SK-N-SH (cell line): ENCODE measurements around the gene SPACA5B. TPM values are rescaled to one million over a fixed set of nuclear protein-coding genes. Genes with fewer than 3 reads are reported as not detected.
"Not testable (repeated sequence)": the region's sequence is repeated elsewhere in the genome, so short reads cannot be mapped to it uniquely, and the experiment has no call there.

Experiments
- CTCF ChIA-PET: fragments of 300-600, 350-600 bp; formaldehyde crosslinking; extraction: SDS; loops from one replicate; lab custom pipeline; 2021; lab: Yijun Ruan, JAX
- POLR2A ChIA-PET: fragments of 350-600 bp; sonication (Branson Sonifier 250); formaldehyde crosslinking; extraction: SDS; loops from one replicate; lab custom pipeline; 2020; ENCODE audit warnings: antibody characterized with exemption, inconsistent platforms; lab: Yijun Ruan, JAX
- DNase-seq: peaks from one replicate; pipeline ENCODE4 v3.0.0; 2012
- H2AFZ ChIP-seq: fragments of 200-600 bp; sonication (generic); 2 replicates; pipeline ENCODE4 v1.8.1; 2016; ENCODE audit warnings: antibody characterized with exemption, mild to moderate bottlenecking, low read depth
- H3F3A ChIP-seq: fragments of 200-600 bp; sonication (generic); replicated peaks from 2 replicates; pipeline ENCODE3; 2016; ENCODE audit warnings: antibody characterized with exemption, mild to moderate bottlenecking; ENCODE audit not compliant: insufficient read depth
- H3K27ac ChIP-seq, 2 experiments: fragments of 200-500 bp in 1 of 2; fragments of 200-600 bp in 1 of 2; sonication (Bioruptor generic) in 1 of 2; sonication (generic), shearing (Covaris generic) in 1 of 2; 2 replicates each; pipeline versions ENCODE4 v1.5.1 to v1.6.1; 2014 to 2016; ENCODE audit warnings: low read depth in 2 of 2, inconsistent platforms in 1 of 2, low read length in 1 of 2, mild to moderate bottlenecking in 1 of 2, mixed read lengths in 1 of 2
- H3K27me3 ChIP-seq: fragments of 200-600 bp; sonication (generic), shearing (Covaris generic); 2 replicates; pipeline ENCODE4 v1.6.1; 2016; ENCODE audit warnings: mixed run types; ENCODE audit not compliant: insufficient read depth
- H3K36me3 ChIP-seq, 2 experiments: fragments of 200-500 bp in 1 of 2; fragments of 200-600 bp in 1 of 2; sonication (Bioruptor generic) in 1 of 2; sonication (generic) in 1 of 2; replicated peaks in 1 of 2; 2 replicates each; pipeline versions ENCODE3 to v1.5.1; 2014 to 2016; ENCODE audit warnings: low read length in 1 of 2, mild to moderate bottlenecking in 1 of 2; ENCODE audit not compliant: insufficient read depth in 2 of 2, control insufficient read depth in 1 of 2
- H3K4me1 ChIP-seq, 2 experiments: fragments of 200-500 bp in 1 of 2; fragments of 200-600 bp in 1 of 2; sonication (Bioruptor generic) in 1 of 2; sonication (generic), shearing (Covaris generic) in 1 of 2; 2 replicates each; pipeline versions ENCODE4 v1.5.1 to v1.6.1; 2014 to 2016; ENCODE audit warnings: low read depth in 1 of 2, low read length in 1 of 2, mixed run types in 1 of 2; ENCODE audit not compliant: insufficient read depth in 2 of 2, control insufficient read depth in 1 of 2
- H3K4me2 ChIP-seq: fragments of 200-600 bp; sonication (generic), shearing (Covaris generic); 2 replicates; pipeline ENCODE4 v1.6.1; 2017; ENCODE audit warnings: mixed run types
- H3K4me3 ChIP-seq, 2 experiments: fragments of 200-500 bp in 1 of 2; fragments of 200-600 bp in 1 of 2; sonication (Bioruptor generic) in 1 of 2; sonication (generic), shearing (Covaris generic) in 1 of 2; 2 replicates each; pipeline versions ENCODE4 v1.5.1 to v1.8.1; 2014 to 2016; ENCODE audit warnings: low read depth in 2 of 2, inconsistent platforms in 1 of 2, low read length in 1 of 2, mild to moderate bottlenecking in 1 of 2, mixed read lengths in 1 of 2, moderate library complexity in 1 of 2
- H3K79me2 ChIP-seq: fragments of 200-600 bp; sonication (generic); 2 replicates; pipeline ENCODE4 v1.8.1; 2017; ENCODE audit warnings: mild to moderate bottlenecking; ENCODE audit not compliant: insufficient read depth
- H3K9ac ChIP-seq: fragments of 200-600 bp; sonication (generic); 2 replicates; pipeline ENCODE4 v1.6.1; 2017; ENCODE audit warnings: mixed run types
- H3K9me2 ChIP-seq: fragments of 200-600 bp; sonication (generic); 2 replicates; pipeline ENCODE4 v1.6.1; 2017; ENCODE audit warnings: mixed run types
- H3K9me3 ChIP-seq: fragments of 200-600 bp; sonication (generic); 2 replicates; pipeline ENCODE4 v1.6.1; 2017; ENCODE audit warnings: mixed run types, mild to moderate bottlenecking, moderate library complexity
- H4K20me1 ChIP-seq: fragments of 200-600 bp; sonication (generic); 2 replicates; pipeline ENCODE4 v1.6.1; 2017; ENCODE audit warnings: mild to moderate bottlenecking, mixed run types; ENCODE audit not compliant: insufficient read depth
- EP300 ChIP-seq, 2 experiments: IDR thresholded peaks; 2 replicates each; pipeline versions ENCODE4 v1.4.0 to v1.6.1; 2012; ENCODE audit warnings: borderline replicate concordance in 1 of 2, low read depth in 1 of 2, low read length in 1 of 2
- FOSL2 ChIP-seq: IDR thresholded peaks from 2 replicates; pipeline ENCODE4 v1.4.0; 2012; ENCODE audit warnings: low read depth, mild to moderate bottlenecking, moderate library complexity, borderline replicate concordance
- GATA2 ChIP-seq: sonication (generic); formaldehyde crosslinking; IDR thresholded peaks from 2 replicates; pipeline ENCODE4 v1.5.0; 2020; ENCODE audit warnings: mild to moderate bottlenecking, missing genetic modification reagents
- NFIC ChIP-seq: IDR thresholded peaks from 2 replicates; pipeline ENCODE4 v1.4.0; 2012; ENCODE audit warnings: borderline replicate concordance
- NRF1 ChIP-seq: IDR thresholded peaks from 2 replicates; pipeline ENCODE4 v1.6.1; 2012; ENCODE audit warnings: low read depth, mild to moderate bottlenecking, low read length
- RAD21 ChIP-seq: IDR thresholded peaks from 2 replicates; pipeline ENCODE4 v1.6.1; 2012; ENCODE audit warnings: mild to moderate bottlenecking, low read length
- RCOR1 ChIP-seq: fragments of 150-350 bp; IDR thresholded peaks from 2 replicates; pipeline ENCODE4 v1.6.1; 2017; ENCODE audit warnings: antibody characterized with exemption, low read length
- RFX5 ChIP-seq: IDR thresholded peaks from 2 replicates; pipeline ENCODE4 v1.6.1; 2012; ENCODE audit warnings: mild to moderate bottlenecking, improper control_type of control experiment, low read length
- TEAD4 ChIP-seq: IDR thresholded peaks from 2 replicates; pipeline ENCODE4 v1.4.0; 2012; ENCODE audit warnings: mild to moderate bottlenecking, borderline replicate concordance; ENCODE audit not compliant: insufficient read depth
- WGBS: methylation state at CpG from one replicate; pipeline ENCODE4 v1.1.6; 2017; ENCODE audit warnings: low lambda C conversion rate; 5-methylcytosine and 5-hydroxymethylcytosine counted together
- polyA plus RNA-seq, 3 experiments: library from polyadenylated mRNA; depleted of rRNA; stranded (reverse); fragments of >200 nt; gene quantifications; 2 replicates each; pipeline ENCODE4 v1.2.3, GENCODE V29; 2012
- TF ChIP-seq, protein P1 (sequence below): IDR thresholded peaks from 2 replicates; pipeline ENCODE4 v1.6.1; 2012; ENCODE audit warnings: mild to moderate bottlenecking, low read depth, low read length, moderate library complexity
- TF ChIP-seq, protein P2 (sequence below): IDR thresholded peaks from 2 replicates; pipeline ENCODE4 v1.4.0; 2012; ENCODE audit warnings: low read depth, borderline replicate concordance
- TF ChIP-seq, protein P3 (sequence below): fragments of 200-600 bp; sonication (generic); IDR thresholded peaks from 2 replicates; pipeline ENCODE4 v1.6.1; 2017; ENCODE audit warnings: antibody characterized with exemption, mild to moderate bottlenecking, moderate library complexity

The SPACA5B gene
- polyA plus RNA-seq, 1 of the 3 experiments (the other 2 are of a cell fraction) = not detected

DNA sequence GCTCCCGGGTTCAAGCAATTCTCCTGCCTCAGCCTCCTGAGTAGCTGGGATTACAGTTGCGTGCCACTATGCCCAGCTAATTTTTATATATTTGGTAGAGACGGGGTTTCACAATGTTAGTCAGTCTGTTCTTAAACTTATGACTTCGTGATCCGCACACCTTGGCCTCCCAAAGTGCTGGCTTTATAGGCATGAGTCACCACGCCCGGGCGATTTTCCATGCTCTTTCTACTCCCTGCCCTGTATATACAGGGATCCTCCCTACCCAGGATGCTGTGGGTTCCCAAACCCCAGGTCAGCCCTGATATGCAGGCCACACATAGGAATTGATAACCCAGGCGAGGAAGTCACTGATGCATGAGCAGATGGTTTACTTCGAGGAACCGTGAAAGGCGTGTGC is 34.8 kb downstream of the SPACA5B start:
- no peaks in the 10 kb centered on the region for H3K36me3 ChIP-seq
- no peak overlapping the region for H3K27ac ChIP-seq
- peaks cover 21% of the 10 kb centered on the region for H3K27me3 ChIP-seq
- H3F3A ChIP-seq = no peaks in the 10 kb centered on the region
- ChIA-PET POLR2A (no interaction called here), CTCF (no interaction called here)
- H2AFZ ChIP-seq = no peak overlapping the region
- TF ChIP-seq RFX5 (no peak), NFIC (no peak), RCOR1 (no peak)
- TF ChIP-seq, protein P1, sequence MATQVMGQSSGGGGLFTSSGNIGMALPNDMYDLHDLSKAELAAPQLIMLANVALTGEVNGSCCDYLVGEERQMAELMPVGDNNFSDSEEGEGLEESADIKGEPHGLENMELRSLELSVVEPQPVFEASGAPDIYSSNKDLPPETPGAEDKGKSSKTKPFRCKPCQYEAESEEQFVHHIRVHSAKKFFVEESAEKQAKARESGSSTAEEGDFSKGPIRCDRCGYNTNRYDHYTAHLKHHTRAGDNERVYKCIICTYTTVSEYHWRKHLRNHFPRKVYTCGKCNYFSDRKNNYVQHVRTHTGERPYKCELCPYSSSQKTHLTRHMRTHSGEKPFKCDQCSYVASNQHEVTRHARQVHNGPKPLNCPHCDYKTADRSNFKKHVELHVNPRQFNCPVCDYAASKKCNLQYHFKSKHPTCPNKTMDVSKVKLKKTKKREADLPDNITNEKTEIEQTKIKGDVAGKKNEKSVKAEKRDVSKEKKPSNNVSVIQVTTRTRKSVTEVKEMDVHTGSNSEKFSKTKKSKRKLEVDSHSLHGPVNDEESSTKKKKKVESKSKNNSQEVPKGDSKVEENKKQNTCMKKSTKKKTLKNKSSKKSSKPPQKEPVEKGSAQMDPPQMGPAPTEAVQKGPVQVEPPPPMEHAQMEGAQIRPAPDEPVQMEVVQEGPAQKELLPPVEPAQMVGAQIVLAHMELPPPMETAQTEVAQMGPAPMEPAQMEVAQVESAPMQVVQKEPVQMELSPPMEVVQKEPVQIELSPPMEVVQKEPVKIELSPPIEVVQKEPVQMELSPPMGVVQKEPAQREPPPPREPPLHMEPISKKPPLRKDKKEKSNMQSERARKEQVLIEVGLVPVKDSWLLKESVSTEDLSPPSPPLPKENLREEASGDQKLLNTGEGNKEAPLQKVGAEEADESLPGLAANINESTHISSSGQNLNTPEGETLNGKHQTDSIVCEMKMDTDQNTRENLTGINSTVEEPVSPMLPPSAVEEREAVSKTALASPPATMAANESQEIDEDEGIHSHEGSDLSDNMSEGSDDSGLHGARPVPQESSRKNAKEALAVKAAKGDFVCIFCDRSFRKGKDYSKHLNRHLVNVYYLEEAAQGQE = no peak
- TF ChIP-seq, all 33 proteins: peak for 0
- WGBS = 1% methylated on average over 12 of the region's 12 CpGs
- H3K4me1 ChIP-seq = no peaks in the 10 kb centered on the region
- H3K79me2 ChIP-seq = no peaks in the 10 kb centered on the region
- H3K9me2 ChIP-seq = no peaks in the 10 kb centered on the region
- DNase-seq = no peak
- H3K9ac ChIP-seq = no peak overlapping the region
- H3K4me2 ChIP-seq = no peak overlapping the region
- H3K4me3 ChIP-seq = no peak overlapping the region
- no peaks in the 10 kb centered on the region for H3K9me3 ChIP-seq
- H4K20me1 ChIP-seq = no peaks in the 10 kb centered on the region

DNA sequence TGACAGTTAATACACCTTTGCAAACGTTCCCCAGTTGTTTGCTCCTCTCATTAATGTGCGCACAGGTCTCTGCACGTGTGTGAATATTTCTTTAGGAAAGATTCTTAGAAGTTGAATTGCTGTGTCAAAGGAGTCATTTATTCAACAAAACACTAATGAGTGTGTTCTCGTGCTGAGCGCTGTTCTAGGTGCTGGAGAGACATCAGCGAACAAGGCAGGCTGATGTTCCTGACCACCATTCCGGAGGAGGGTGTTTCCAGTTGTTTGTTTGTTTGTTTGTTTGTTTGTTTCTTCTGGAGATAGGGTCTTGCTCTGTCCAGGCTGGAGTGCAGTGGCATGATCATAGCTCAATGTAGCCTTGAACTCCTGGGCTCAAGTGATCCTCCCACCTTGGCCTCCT is 35.9 kb downstream of the SPACA5B start:
- H4K20me1 ChIP-seq, DNase-seq, CTCF ChIA-PET, H3K36me3 ChIP-seq, H3K79me2 ChIP-seq, H3K27ac ChIP-seq, POLR2A ChIA-PET, H3F3A ChIP-seq, H2AFZ ChIP-seq, H3K9ac ChIP-seq, H3K4me3 ChIP-seq, H3K4me1 ChIP-seq, H3K9me3 ChIP-seq, H3K4me2 ChIP-seq, H3K9me2 ChIP-seq: not testable (repeated sequence)
- peaks cover 26% of the 10 kb centered on the region for H3K27me3 ChIP-seq
- WGBS = 0% methylated on average over 7 of the region's 7 CpGs

DNA sequence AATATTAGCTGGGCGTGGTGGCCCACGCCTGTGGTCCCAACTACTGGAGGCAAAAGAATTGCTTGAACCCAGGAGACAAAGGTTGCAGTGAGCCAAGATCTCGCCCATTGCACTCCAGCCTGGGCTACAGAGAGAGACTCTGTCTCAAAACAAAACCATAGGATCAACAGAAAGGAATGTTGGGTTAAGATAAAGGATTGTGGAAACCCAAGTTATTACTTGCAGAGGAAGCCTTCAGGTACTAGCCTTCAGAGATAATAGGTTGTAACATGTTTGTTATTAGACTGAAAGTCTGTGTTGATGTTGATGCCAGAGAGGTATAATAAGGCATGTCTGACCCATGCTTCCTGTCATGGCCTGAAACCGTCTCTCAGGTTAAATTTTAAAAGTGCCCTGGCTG is 49.3 kb downstream of the SPACA5B start:
- Histone ChIP-seq H4K20me1 (no peaks in the 10 kb centered on the region), H3F3A (no peaks in the 10 kb centered on the region), H3K79me2 (no peaks in the 10 kb centered on the region), H3K9ac (no peak overlapping the region), H3K4me1 (no peaks in the 10 kb centered on the region), H3K4me2 (no peak overlapping the region), H3K9me3 (no peaks in the 10 kb centered on the region), H2AFZ (no peak overlapping the region), H3K27me3 (peaks cover 26% of the 10 kb centered on the region; the same call in 1 of the 2 replicates), H3K4me3 (no peak overlapping the region), H3K36me3 (no peaks in the 10 kb centered on the region), H3K27ac (no peak overlapping the region), H3K9me2 (no peaks in the 10 kb centered on the region)
- WGBS = 0% methylated on average over 4 of the region's 4 CpGs
- ChIA-PET POLR2A (no interaction called here), CTCF (no interaction called here)
- DNase-seq = no peak
- TF ChIP-seq RAD21 (no peak), TEAD4 (no peak), NRF1 (no peak), GATA2 (no peak), EP300 (IDR thresholded peaks at IDR 0.05; ENCODE audit: borderline replicate concordance in 1 of 2, low read depth in 1 of 2, low read length in 1 of 2) (no peak), FOSL2 (no peak)
- TF ChIP-seq, protein P1 = no peak
- TF ChIP-seq, protein P2, sequence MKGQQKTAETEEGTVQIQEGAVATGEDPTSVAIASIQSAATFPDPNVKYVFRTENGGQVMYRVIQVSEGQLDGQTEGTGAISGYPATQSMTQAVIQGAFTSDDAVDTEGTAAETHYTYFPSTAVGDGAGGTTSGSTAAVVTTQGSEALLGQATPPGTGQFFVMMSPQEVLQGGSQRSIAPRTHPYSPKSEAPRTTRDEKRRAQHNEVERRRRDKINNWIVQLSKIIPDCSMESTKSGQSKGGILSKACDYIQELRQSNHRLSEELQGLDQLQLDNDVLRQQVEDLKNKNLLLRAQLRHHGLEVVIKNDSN = no peak
- TF ChIP-seq, protein P3, sequence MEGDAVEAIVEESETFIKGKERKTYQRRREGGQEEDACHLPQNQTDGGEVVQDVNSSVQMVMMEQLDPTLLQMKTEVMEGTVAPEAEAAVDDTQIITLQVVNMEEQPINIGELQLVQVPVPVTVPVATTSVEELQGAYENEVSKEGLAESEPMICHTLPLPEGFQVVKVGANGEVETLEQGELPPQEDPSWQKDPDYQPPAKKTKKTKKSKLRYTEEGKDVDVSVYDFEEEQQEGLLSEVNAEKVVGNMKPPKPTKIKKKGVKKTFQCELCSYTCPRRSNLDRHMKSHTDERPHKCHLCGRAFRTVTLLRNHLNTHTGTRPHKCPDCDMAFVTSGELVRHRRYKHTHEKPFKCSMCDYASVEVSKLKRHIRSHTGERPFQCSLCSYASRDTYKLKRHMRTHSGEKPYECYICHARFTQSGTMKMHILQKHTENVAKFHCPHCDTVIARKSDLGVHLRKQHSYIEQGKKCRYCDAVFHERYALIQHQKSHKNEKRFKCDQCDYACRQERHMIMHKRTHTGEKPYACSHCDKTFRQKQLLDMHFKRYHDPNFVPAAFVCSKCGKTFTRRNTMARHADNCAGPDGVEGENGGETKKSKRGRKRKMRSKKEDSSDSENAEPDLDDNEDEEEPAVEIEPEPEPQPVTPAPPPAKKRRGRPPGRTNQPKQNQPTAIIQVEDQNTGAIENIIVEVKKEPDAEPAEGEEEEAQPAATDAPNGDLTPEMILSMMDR = no peak
